Fibroblast of lung (primary cell): ENCODE measurements around the gene OR4D11. TPM values are rescaled to one million over a fixed set of nuclear protein-coding genes. Genes with fewer than 3 reads are reported as not detected.
"Not testable (repeated sequence)": the region's sequence is repeated elsewhere in the genome, so short reads cannot be mapped to it uniquely, and the experiment has no call there.

ENCODE experiments used
- DNase-seq, 2 donors: peaks; one replicate each; pipeline versions ENCODE4 v3.0.0 to v3.0.0-alpha.2; 2010; ENCODE audit warnings: low read depth in 2 of 2
- H2AFZ ChIP-seq: 2 replicates; pipeline ENCODE4 v1.5.1; 2012; ENCODE audit warnings: low read length, control low read depth, inconsistent platforms
- H3K27ac ChIP-seq: 2 replicates; pipeline ENCODE4 v1.5.1; 2011; ENCODE audit warnings: low read length, control low read depth; ENCODE audit not compliant: insufficient read depth
- H3K27me3 ChIP-seq: 2 replicates; pipeline ENCODE4 v1.5.1; 2011; ENCODE audit warnings: mild to moderate bottlenecking, low read length; ENCODE audit not compliant: control insufficient read depth, insufficient read depth
- H3K36me3 ChIP-seq: 2 replicates; pipeline ENCODE4 v1.5.1; 2011; ENCODE audit warnings: low read length; ENCODE audit not compliant: control insufficient read depth, insufficient read depth
- H3K4me1 ChIP-seq: 2 replicates; pipeline ENCODE4 v1.5.1; 2011; ENCODE audit warnings: low read length; ENCODE audit not compliant: control insufficient read depth, insufficient read depth; ENCODE audit errors: extremely low read depth
- H3K4me2 ChIP-seq: 2 replicates; pipeline ENCODE4 v1.5.1; 2011; ENCODE audit warnings: low read length, control low read depth; ENCODE audit not compliant: insufficient read depth; ENCODE audit errors: extremely low read depth
- H3K4me3 ChIP-seq, 4 experiments: fragments of 200-600 bp in 1 of 4; sonication (generic) in 1 of 4; replicated peaks in 1 of 4; 2 replicates each; pipeline ENCODE4 v1.5.1; 2011 to 2016; ENCODE audit warnings: low read length in 4 of 4, low read depth in 3 of 4, mild to moderate bottlenecking in 3 of 4, control low read depth in 2 of 4, inconsistent platforms in 1 of 4, mixed read lengths in 1 of 4; ENCODE audit not compliant: insufficient read depth in 1 of 4; ENCODE audit errors: control extremely low read depth in 1 of 4
- H3K79me2 ChIP-seq: 2 replicates; pipeline ENCODE4 v1.5.1; 2012; ENCODE audit warnings: mild to moderate bottlenecking, low read length, inconsistent platforms; ENCODE audit not compliant: control insufficient read depth, insufficient read depth
- H3K9ac ChIP-seq: 2 replicates; pipeline ENCODE4 v1.5.1; 2011; ENCODE audit warnings: mild to moderate bottlenecking, low read length, control low read depth; ENCODE audit not compliant: insufficient read depth
- H3K9me3 ChIP-seq: 2 replicates; pipeline ENCODE4 v1.5.1; 2012; ENCODE audit warnings: low read depth, low read length; ENCODE audit not compliant: control insufficient read depth, insufficient read depth
- H4K20me1 ChIP-seq: 2 replicates; pipeline ENCODE4 v1.5.1; 2011; ENCODE audit warnings: low read length; ENCODE audit not compliant: control insufficient read depth, insufficient read depth; ENCODE audit errors: extremely low read depth
- CTCF ChIP-seq, 2 donors: IDR thresholded peaks in 1 of 2; conservative IDR thresholded peaks in 1 of 2; 1 replicate in 1 of 2; 2 replicates in 1 of 2; pipeline ENCODE4 v1.5.1; 2011 to 2012; ENCODE audit warnings: low read length in 2 of 2, control low read depth in 1 of 2, inconsistent platforms in 1 of 2, low read depth in 1 of 2, mild to moderate bottlenecking in 1 of 2
- EZH2 ChIP-seq: IDR thresholded peaks from 2 replicates; pipeline ENCODE4 v1.5.1; 2012; ENCODE audit warnings: low read length, control low read depth, mild to moderate bottlenecking; ENCODE audit errors: missing control alignments
- polyA plus RNA-seq, 2 donors: library from polyadenylated mRNA; depleted of rRNA in 1 of 2; stranded (reverse) in 1 of 2; unstranded in 1 of 2; fragments of >200 nt; gene quantifications; 2 replicates each; pipeline ENCODE4 v1.2.1, GENCODE V29; 2011 to 2012; ENCODE audit warnings: missing spikeins in 1 of 2
- total RNA-seq: library from RNA; depleted of rRNA; stranded (reverse); fragments of >200 nt; gene quantifications from 2 replicates; pipeline ENCODE4 v1.2.1, GENCODE V29; 2014

Gene OR4D11
- total and polyA plus RNA-seq, 2 donors (not counting 1 experiment from before 2014, with no cell fraction given) = not detected

DNA sequence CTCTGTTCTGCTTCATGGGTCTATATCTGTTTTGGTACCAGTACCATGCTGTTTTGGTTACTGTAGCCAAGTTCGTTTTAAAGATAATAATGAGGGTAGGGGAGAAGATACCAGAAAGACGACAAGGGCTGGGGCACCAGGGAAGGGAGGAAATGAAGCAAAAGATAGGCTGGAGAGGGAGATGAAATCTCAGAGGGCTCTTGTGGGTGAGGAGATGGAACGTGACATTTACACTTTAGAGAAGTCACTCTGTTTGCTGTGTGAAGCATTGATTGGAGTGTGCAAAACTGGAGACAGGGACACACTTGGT is 41.4 kb downstream of the OR4D11 start:
- Histone ChIP-seq H3K4me3 (no peak overlapping the region), H3K36me3 (no peaks in the 10 kb centered on the region), H3K4me2 (no peak overlapping the region), H3K79me2 (no peaks in the 10 kb centered on the region), H3K4me1 (peaks cover 6% of the 10 kb centered on the region), H3K9ac (no peak overlapping the region), H3K27me3 (no peaks in the 10 kb centered on the region), H2AFZ (no peak overlapping the region), H4K20me1 (no peaks in the 10 kb centered on the region), H3K27ac (no peak overlapping the region), H3K9me3 (no peaks in the 10 kb centered on the region)
- no peak for DNase-seq
- TF ChIP-seq EZH2 (no peak), CTCF (conservative IDR thresholded peaks at IDR 0.05 in 1 of 2, IDR thresholded peaks at IDR 0.05 in 1 of 2; ENCODE audit: low read depth in 1 of 2, low read length in 2 of 2) (no peak)

- no peak overlapping the region for H3K27ac ChIP-seq
- no peaks in the 10 kb centered on the region for H3K9me3 ChIP-seq
- peak; percentile 73 to 87 for DNase-seq
- no peaks in the 10 kb centered on the region for H3K27me3 ChIP-seq
- no peak overlapping the region for H2AFZ ChIP-seq
- peaks cover 6% of the 10 kb centered on the region for H3K4me1 ChIP-seq
- no peak overlapping the region for H3K4me3 ChIP-seq
- TF ChIP-seq EZH2 = no peak
- H3K36me3 ChIP-seq = no peaks in the 10 kb centered on the region
- H3K79me2 ChIP-seq = no peaks in the 10 kb centered on the region
- no peaks in the 10 kb centered on the region for H4K20me1 ChIP-seq
- no peak overlapping the region for H3K9ac ChIP-seq
- H3K4me2 ChIP-seq = no peak overlapping the region
These were observed 42.0 kb downstream of the OR4D11 start for GRCh38 chr11:59545179-59546020.

DNA sequence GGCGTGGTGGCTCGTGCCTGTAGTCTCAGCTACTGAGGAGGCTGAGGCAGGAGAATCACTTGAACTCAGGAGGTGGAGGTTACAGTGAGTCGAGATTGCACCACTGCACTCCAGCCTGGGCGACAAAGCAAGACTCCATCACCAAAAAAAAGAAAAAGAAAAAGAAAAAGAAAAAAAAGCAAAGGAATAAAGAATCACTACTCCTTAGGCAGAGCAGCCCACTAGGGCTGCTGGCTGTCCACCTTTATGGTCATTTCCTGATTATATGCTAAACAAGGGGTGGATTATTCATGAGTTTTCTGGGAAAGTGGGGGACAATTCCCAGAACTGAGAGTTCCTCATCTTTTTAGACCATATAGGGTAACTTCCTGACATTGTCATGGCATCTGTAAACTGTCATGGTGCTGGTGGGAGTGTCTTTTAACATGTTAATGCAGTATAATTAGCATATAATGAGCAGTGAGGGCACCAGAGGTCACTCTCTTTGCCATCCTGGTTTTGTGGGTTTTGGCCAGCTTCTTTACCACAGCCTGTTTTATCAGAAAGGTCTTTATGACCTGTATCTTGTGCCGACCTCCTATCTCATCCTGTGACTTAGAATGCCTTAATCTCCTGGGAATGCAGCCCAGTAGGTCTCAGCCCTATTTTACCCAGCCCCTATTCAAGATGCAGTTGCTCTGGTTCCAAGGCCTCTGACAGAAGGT is 44.4 kb downstream of the OR4D11 start:
- not testable (repeated sequence) for H3K9ac ChIP-seq, H2AFZ ChIP-seq, H3K36me3 ChIP-seq, H3K4me1 ChIP-seq, H3K27ac ChIP-seq, H3K27me3 ChIP-seq, H4K20me1 ChIP-seq, H3K79me2 ChIP-seq, H3K9me3 ChIP-seq, H3K4me3 ChIP-seq, H3K4me2 ChIP-seq
- peak in 1 of 2 donors; percentile 15 for DNase-seq

GRCh38 chr11:59548309-59548656 is 44.9 kb downstream of the OR4D11 start:
- no peak overlapping the region for H3K4me3 ChIP-seq
- H3K27ac ChIP-seq = no peak overlapping the region
- H3K36me3 ChIP-seq = no peaks in the 10 kb centered on the region

More at GRCh38 chr11:59548309-59548656, 44.9 kb downstream of the OR4D11 start:
- Histone ChIP-seq H3K9me3 (no peaks in the 10 kb centered on the region), H4K20me1 (no peaks in the 10 kb centered on the region), H3K4me1 (peaks cover 6% of the 10 kb centered on the region), H2AFZ (no peak overlapping the region), H3K9ac (no peak overlapping the region), H3K79me2 (no peaks in the 10 kb centered on the region), H3K4me2 (no peak overlapping the region), H3K27me3 (no peaks in the 10 kb centered on the region)
- DNase-seq = no peak
- TF ChIP-seq CTCF (conservative IDR thresholded peaks at IDR 0.05 in 1 of 2, IDR thresholded peaks at IDR 0.05 in 1 of 2; ENCODE audit: low read depth in 1 of 2, low read length in 2 of 2) (no peak), EZH2 (no peak)
